ENCODE results near the gene CYP2R1. TPM values are rescaled to one million over a fixed set of nuclear protein-coding genes. Genes with fewer than 3 reads are reported as not detected.
A peak's percentile ranks its signal among the peaks of the same experiment; 100 is the strongest.

The CYP2R1 gene, protein sequence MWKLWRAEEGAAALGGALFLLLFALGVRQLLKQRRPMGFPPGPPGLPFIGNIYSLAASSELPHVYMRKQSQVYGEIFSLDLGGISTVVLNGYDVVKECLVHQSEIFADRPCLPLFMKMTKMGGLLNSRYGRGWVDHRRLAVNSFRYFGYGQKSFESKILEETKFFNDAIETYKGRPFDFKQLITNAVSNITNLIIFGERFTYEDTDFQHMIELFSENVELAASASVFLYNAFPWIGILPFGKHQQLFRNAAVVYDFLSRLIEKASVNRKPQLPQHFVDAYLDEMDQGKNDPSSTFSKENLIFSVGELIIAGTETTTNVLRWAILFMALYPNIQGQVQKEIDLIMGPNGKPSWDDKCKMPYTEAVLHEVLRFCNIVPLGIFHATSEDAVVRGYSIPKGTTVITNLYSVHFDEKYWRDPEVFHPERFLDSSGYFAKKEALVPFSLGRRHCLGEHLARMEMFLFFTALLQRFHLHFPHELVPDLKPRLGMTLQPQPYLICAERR
- 10 to 100 TPM in 2 of 3 donors, 1 to 10 TPM in 1; 7.7 to 25.6 (median 21.0) TPM for total RNA-seq

DNA sequence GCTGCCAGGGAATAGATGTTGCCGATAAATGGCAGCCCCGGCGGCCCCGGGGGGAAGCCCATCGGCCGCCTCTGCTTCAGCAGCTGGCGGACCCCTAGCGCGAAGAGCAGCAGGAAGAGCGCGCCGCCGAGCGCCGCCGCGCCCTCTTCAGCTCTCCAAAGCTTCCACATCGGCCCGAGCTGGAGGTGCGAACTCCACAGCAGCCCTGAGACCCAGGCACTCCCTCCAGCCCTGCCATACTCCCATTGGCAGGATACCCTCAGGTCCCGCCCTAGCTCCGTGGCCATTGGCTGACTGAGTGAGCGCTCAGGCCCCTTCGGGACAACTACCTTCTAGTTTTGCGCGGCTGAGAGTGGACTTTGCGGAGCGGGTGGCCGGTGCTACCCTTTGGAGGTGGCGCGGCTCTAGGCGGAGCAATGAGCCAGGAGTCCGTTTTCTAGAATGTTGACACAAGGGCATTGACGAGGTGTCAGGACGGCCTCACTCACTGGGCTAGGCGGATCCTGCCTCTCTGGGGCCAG, at the start of gene CYP2R1:
Gene CYP2R1, minus strand, starts transcription at position 196 of the 521 bp plus-strand sequence. Its CDS starts 26 bp downstream, at position 170.
- Histone ChIP-seq H3K4me3 (peak within 1 kb of the TSS; percentile 69 to 86 (median 80)), H3K36me3 (no peaks in the 10 kb centered on the region), H3K27ac (peak within 1 kb of the TSS; percentile 95 to 96), H3K9me3 (no peaks in the 10 kb centered on the region), H3K4me1 (peaks cover 0 to 3% of the 10 kb centered on the region in 2 donors), H3K27me3 (no peaks in the 10 kb centered on the region)
- peak in 1 of 3 donors; percentile 4 for TF ChIP-seq POLR2AphosphoS5 (IDR thresholded peaks at IDR 0.05)
- no peak for TF ChIP-seq POLR2A (IDR thresholded peaks at IDR 0.05)
- intact Hi-C loops (cut with DNase I; ENCODE audit: low total_unique reads): loop anchor here (10.0 kb wide), 1 partner anchor 347 kb away; no protein-coding TSS in a partner anchor
- peak; percentile 94 to 95 for DNase-seq (ENCODE audit: low spot score in 2 of 2)

DNA sequence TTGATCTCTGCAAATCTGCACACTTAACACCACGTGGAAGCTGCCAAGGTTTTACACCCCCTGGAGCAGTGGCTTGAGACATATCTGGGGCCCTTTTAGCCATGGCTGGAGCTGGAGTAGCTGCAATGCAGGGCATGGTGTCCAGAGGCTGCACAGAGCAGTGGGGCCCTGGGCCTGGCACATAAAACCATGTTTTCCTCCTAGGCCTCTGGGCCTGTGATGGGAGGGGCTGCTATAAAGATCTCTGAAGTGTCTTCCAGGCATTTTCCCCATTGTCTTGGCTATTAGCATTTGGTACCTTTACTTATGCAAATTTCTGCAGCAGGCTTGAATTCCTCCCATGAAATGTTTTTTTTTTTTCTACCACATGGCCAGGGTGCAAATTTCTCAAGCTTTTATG, 46.9 kb upstream of the CYP2R1 start:
- TF ChIP-seq, protein P1, sequence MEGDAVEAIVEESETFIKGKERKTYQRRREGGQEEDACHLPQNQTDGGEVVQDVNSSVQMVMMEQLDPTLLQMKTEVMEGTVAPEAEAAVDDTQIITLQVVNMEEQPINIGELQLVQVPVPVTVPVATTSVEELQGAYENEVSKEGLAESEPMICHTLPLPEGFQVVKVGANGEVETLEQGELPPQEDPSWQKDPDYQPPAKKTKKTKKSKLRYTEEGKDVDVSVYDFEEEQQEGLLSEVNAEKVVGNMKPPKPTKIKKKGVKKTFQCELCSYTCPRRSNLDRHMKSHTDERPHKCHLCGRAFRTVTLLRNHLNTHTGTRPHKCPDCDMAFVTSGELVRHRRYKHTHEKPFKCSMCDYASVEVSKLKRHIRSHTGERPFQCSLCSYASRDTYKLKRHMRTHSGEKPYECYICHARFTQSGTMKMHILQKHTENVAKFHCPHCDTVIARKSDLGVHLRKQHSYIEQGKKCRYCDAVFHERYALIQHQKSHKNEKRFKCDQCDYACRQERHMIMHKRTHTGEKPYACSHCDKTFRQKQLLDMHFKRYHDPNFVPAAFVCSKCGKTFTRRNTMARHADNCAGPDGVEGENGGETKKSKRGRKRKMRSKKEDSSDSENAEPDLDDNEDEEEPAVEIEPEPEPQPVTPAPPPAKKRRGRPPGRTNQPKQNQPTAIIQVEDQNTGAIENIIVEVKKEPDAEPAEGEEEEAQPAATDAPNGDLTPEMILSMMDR (IDR thresholded peaks at IDR 0.05): no peak
- intact Hi-C loops (cut with DNase I; ENCODE audit: low total_unique reads): no loop called here
- Histone ChIP-seq H3K27me3 (no peaks in the 10 kb centered on the region), H3K4me3 (no peak overlapping the region), H3K4me1 (no peaks in the 10 kb centered on the region), H3K36me3 (no peaks in the 10 kb centered on the region), H3K9me3 (no peaks in the 10 kb centered on the region), H3K27ac (no peak overlapping the region)
- DNase-seq (ENCODE audit: low spot score in 2 of 2): no peak

DNA sequence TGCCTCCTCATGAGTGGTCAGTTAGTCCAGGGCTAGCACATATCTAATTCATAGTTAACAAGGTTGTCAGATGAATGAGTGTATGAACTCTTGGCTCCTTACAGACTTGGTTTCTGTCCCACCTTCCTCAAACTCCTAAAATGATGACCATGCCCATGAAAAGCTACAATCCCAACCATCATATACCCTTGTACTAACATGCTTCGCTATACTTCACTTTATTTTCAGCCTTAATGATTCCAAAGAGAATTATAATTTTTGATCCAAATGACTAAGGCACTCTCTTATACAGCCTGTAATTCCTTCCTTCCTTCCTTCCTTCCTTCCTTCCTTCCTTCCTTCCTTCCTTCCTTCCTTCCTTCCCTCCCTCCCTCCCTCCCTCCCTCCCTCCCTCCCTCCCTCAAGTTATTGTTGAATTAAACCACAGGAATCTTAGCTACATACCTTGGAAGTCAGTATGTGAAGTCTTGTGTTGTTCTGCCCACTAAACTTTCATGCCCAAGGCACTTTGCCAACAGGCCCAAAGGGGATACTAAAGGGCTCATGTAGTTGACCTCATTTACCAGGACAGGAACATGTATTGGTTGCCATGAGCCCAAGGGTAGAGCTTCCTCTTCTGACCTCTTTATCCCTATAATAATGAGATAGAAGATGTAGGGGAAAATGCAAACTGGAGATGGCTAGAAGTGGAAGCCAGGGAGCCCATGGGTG, 42.8 kb upstream of the CYP2R1 start:
- TF ChIP-seq, protein P1 (IDR thresholded peaks at IDR 0.05): no peak
- TF ChIP-seq POLR2AphosphoS5 (IDR thresholded peaks at IDR 0.05) (no peak), POLR2A (IDR thresholded peaks at IDR 0.05) (no peak)
- Histone ChIP-seq H3K27me3 (peaks cover 0 to 4% of the 10 kb centered on the region in 2 donors), H3K9me3 (no peaks in the 10 kb centered on the region), H3K36me3 (no peaks in the 10 kb centered on the region), H3K27ac (no peak overlapping the region), H3K4me1 (no peaks in the 10 kb centered on the region), H3K4me3 (no peak overlapping the region)
- no peak for DNase-seq (ENCODE audit: low spot score in 2 of 2)
- intact Hi-C loops (cut with DNase I; ENCODE audit: low total_unique reads): no loop called here

DNA sequence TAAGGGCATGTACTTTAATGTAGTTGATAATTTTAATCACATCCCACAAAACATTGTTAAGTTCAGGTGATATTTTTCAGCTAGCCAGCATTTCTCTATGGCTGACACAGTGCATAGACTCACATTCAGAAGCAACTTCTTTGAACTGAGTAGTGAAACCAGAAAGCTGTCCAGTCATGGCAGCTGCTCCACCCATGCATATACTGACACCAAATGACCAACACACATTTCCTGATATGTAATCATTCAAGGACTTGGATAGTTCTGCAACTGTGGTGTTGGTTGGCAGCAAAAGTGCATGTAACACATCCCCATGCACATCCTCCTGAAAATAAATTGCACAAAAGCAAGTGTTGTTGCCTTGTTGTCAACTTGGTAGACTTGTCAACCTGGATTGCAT, 40.4 kb upstream of the CYP2R1 start:
- no peaks in the 10 kb centered on the region for H3K36me3 ChIP-seq
- intact Hi-C loops (cut with DNase I; ENCODE audit: low total_unique reads): no loop called here

DNA sequence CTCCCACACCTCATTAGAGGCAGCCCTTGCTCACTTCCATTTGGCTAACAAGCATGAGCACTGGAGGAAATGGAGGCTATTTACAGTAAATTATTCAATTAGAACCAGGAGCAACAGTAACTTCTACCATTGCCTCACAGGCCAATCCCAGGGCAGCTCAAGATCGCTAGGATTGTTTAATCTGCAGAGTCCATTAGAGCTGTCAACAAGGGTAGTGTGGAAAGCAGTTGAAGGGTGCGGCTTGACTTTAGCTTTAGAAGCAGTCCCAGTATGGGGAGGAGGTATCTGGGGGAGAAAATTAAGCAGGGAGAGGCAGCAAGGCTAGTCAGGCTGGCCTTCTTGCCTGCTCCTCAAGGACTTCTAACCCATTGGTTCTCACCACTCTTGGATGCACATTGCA, 38.3 kb upstream of the CYP2R1 start:
- H3K4me3 ChIP-seq: no peak overlapping the region
- no peaks in the 10 kb centered on the region for H3K36me3 ChIP-seq
- peaks cover 0 to 11% of the 10 kb centered on the region in 2 donors for H3K27me3 ChIP-seq
- no peaks in the 10 kb centered on the region for H3K4me1 ChIP-seq
- TF ChIP-seq POLR2AphosphoS5 (IDR thresholded peaks at IDR 0.05) (no peak), POLR2A (IDR thresholded peaks at IDR 0.05) (no peak)
- TF ChIP-seq, protein P1 (IDR thresholded peaks at IDR 0.05): no peak
- no peak for DNase-seq (ENCODE audit: low spot score in 2 of 2)
- H3K9me3 ChIP-seq: peaks cover 0 to 5% of the 10 kb centered on the region in 2 donors
- intact Hi-C loops (cut with DNase I; ENCODE audit: low total_unique reads): no loop called here
- no peak overlapping the region for H3K27ac ChIP-seq

More for the DNA sequence above, 40.4 kb upstream of the CYP2R1 start:
- Histone ChIP-seq H3K4me3 (no peak overlapping the region), H3K4me1 (no peaks in the 10 kb centered on the region), H3K27me3 (peaks cover 0 to 11% of the 10 kb centered on the region in 2 donors), H3K27ac (no peak overlapping the region), H3K9me3 (peaks cover 0 to 5% of the 10 kb centered on the region in 2 donors)
- DNase-seq (ENCODE audit: low spot score in 2 of 2): no peak
- TF ChIP-seq POLR2A (IDR thresholded peaks at IDR 0.05) (no peak), POLR2AphosphoS5 (IDR thresholded peaks at IDR 0.05) (no peak)
- TF ChIP-seq, protein P1 (IDR thresholded peaks at IDR 0.05): no peak
